Breast epithelium (tissue), 4 donors: ENCODE data around the gene EEF1AKMT3. TPM values are rescaled to one million over a fixed set of nuclear protein-coding genes. Genes with fewer than 3 reads are reported as not detected.

ENCODE experiments used
- DNase-seq, 2 donors: peaks; one replicate each; pipeline ENCODE4 v3.0.0-alpha.2; 2019; ENCODE audit warnings: low spot score in 2 of 2
- H3K27ac ChIP-seq, 2 donors: fragments of 200-600 bp; sonication (generic) in 1 of 2; one replicate each; pipeline ENCODE4 v1.5.1; 2016 to 2019; ENCODE audit warnings: mild to moderate bottlenecking in 1 of 2
- H3K27me3 ChIP-seq, 2 donors: fragments of 200-600 bp; sonication (generic) in 1 of 2; one replicate each; pipeline versions ENCODE4 v1.5.1 to v1.6.0; 2017 to 2019; ENCODE audit warnings: control low read depth in 1 of 2, mild to moderate bottlenecking in 1 of 2
- H3K36me3 ChIP-seq: fragments of 200-600 bp; one replicate; pipeline ENCODE4 v1.5.1; 2019
- H3K4me1 ChIP-seq, 2 donors: fragments of 200-600 bp; sonication (generic); one replicate each; pipeline ENCODE4 v1.5.1; 2016 to 2019; ENCODE audit warnings: control low read depth in 1 of 2
- H3K4me3 ChIP-seq, 3 donors: fragments of 200-600 bp; sonication (generic); 1 replicate in 2 of 3; 2 replicates in 1 of 3; pipeline ENCODE4 v1.5.1; 2016 to 2019; ENCODE audit warnings: mild to moderate bottlenecking in 3 of 3, moderate library complexity in 2 of 3
- H3K9me3 ChIP-seq, 2 donors: fragments of 200-600 bp; sonication (generic) in 1 of 2; one replicate each; pipeline ENCODE4 v1.5.1; 2016 to 2019; ENCODE audit warnings: control low read depth in 1 of 2
- POLR2A ChIP-seq: fragments of 450-650 bp; IDR thresholded peaks from one replicate; pipeline ENCODE4 v1.6.1; 2016; ENCODE audit warnings: antibody characterized with exemption, mild to moderate bottlenecking, moderate library complexity
- POLR2AphosphoS5 ChIP-seq, 3 donors: sonication (generic); formaldehyde crosslinking; IDR thresholded peaks; one replicate each; pipeline ENCODE4 v1.6.1; 2017; ENCODE audit warnings: antibody characterized with exemption in 3 of 3
- intact Hi-C: fragments of 100-400 bp; cut with DNase I; formaldehyde crosslinking; loops from one replicate; pipeline ENCODE4 v1.15.1; 2023; ENCODE audit warnings: low total_unique reads
- total RNA-seq, 3 donors: library from RNA; depleted of rRNA; stranded (reverse); fragments of >200 nt; gene quantifications; one replicate each; pipeline ENCODE4 v1.1.0, GENCODE V29; 2016
- TF ChIP-seq, protein P1 (sequence below), 3 donors: fragments of 450-650 bp; IDR thresholded peaks; one replicate each; pipeline ENCODE4 v1.5.1; 2016 to 2017; ENCODE audit warnings: antibody characterized with exemption in 3 of 3, mild to moderate bottlenecking in 3 of 3, moderate library complexity in 3 of 3

EEF1AKMT3 gene
- total RNA-seq: 10 to 100 TPM; 15.7 to 18.1 (median 16.5) TPM

DNA sequence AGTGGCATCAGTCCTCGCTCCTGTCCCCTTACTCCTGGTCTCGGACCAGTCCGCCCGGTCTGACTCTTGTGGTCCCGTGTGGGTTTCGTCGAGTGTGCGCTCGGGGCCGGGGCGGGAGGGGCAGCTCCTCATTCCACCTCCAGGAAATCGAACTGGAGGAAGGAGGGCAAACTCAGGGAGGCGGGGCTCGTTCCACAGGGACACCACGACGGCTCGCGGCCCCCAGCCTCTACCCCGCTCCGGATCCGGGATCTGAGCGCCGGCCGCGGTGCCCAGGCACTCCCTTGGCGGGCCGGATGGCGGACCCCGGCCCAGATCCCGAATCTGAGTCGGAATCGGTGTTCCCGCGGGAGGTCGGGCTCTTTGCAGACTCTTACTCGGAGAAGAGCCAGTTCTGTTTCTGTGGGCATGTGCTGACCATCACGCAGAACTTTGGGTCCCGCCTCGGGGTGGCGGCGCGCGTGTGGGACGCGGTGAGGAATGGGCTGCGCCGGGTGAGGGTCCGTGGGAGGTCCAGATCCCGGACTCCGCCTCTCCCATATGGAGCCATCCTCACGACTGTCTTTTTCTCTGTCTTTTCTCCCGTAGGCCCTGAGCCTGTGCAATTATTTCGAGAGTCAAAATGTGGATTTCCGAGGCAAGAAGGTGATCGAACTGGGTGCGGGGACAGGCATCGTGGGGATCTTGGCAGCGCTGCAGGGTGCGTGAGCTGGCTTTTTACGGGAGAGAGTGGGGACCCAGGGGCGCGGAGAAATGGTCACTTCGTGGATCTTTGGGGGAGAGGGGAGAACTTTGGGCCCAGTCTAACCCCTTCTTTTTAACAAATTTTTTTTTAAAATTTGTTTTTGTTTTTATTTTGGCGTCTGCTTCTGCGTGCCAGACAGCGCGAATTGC is at the start of gene EEF1AKMT3:
TSS of gene EEF1AKMT3 (plus strand) at position 186 of the 894 bp plus-strand sequence. CDS start at position 297, 111 bp downstream.
- Histone ChIP-seq H3K4me3 (peak within 1 kb of the TSS; percentile 71 to 88 (median 85)), H3K27ac (peak within 1 kb of the TSS; percentile 94 to 96), H3K9me3 (no peaks in the 10 kb centered on the region), H3K4me1 (peaks cover 0 to 4% of the 10 kb centered on the region in 2 donors), H3K36me3 (no peaks in the 10 kb centered on the region), H3K27me3 (no peaks in the 10 kb centered on the region)
- intact Hi-C loops: no loop called here
- peak; percentile 62 to 71 for DNase-seq
- TF ChIP-seq, protein P1, sequence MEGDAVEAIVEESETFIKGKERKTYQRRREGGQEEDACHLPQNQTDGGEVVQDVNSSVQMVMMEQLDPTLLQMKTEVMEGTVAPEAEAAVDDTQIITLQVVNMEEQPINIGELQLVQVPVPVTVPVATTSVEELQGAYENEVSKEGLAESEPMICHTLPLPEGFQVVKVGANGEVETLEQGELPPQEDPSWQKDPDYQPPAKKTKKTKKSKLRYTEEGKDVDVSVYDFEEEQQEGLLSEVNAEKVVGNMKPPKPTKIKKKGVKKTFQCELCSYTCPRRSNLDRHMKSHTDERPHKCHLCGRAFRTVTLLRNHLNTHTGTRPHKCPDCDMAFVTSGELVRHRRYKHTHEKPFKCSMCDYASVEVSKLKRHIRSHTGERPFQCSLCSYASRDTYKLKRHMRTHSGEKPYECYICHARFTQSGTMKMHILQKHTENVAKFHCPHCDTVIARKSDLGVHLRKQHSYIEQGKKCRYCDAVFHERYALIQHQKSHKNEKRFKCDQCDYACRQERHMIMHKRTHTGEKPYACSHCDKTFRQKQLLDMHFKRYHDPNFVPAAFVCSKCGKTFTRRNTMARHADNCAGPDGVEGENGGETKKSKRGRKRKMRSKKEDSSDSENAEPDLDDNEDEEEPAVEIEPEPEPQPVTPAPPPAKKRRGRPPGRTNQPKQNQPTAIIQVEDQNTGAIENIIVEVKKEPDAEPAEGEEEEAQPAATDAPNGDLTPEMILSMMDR (IDR thresholded peaks at IDR 0.05): peak in 2 of 3 donors; percentile 6 to 13
- no peak for TF ChIP-seq POLR2A
- TF ChIP-seq POLR2AphosphoS5 (IDR thresholded peaks at IDR 0.05): no peak

DNA sequence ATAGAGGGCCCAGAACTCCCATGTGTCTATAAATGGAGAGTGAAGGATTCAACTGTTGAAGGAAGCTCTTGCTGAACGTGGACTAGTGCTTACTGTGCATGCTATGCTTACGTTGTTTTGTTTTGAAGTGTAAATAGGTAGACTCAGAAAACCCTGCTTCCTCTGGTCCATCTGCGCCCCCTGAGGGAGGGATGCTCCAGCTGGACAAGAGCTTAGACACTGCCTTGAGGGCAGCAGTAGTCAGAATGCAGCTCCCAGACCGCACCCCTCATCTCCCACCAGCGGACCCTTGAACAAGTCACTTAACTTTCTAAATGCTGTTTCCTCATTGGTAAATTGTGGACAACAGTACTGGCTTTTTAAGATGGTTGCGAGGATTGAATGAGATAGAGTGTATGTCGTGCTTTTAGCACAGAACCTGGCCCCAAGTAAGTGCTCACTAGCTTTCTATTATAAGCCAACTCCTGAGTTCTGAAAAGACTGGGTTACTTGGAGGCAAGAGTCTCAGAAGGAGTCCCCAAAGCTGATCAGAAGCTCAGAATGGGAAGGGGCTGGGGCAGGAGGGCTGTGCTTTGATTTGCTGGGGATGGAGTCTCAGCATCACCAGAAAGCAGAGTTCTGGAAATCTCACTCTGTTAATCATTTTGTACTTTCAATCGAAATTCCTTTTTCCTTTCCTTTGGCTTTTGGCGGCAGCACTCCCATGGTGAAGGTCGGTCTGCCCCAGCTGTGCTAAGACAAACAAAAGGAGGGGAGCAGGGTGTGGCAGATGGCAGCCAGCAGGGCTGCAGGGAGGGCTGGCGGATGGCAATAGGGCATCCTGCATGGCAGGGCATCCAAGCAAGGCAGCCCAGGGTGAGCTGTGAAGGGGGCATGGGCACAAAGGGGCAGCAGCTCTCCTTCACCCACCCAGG is 49.4 kb upstream of the EEF1AKMT3 start:
- Histone ChIP-seq H3K27ac (no peak overlapping the region), H3K9me3 (no peaks in the 10 kb centered on the region), H3K27me3 (no peaks in the 10 kb centered on the region), H3K4me3 (no peak overlapping the region), H3K36me3 (peaks cover 4% of the 10 kb centered on the region), H3K4me1 (peaks cover 0 to 5% of the 10 kb centered on the region in 2 donors)
- intact Hi-C loops: no loop called here
- no peak for TF ChIP-seq POLR2A
- DNase-seq: peak in 1 of 2 donors; percentile 12

DNA sequence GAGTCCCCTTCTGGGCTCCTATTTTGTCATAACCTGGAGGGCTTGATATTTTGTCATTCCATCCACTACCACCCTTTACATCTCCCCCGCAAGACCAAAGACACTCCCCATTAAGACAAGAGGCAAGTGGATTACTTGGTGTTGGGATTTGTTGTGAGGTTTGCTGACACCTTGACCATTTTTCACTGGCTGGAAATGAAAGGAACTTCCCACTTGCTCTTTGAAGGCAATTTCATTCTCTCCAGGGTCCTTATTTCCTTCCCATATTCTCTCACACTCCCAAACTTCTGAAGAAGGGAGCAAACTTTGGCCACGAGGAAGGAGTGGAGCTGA is 48.8 kb upstream of the EEF1AKMT3 start:
- Histone ChIP-seq H3K9me3 (no peaks in the 10 kb centered on the region), H3K36me3 (no peaks in the 10 kb centered on the region), H3K4me3 (no peak overlapping the region), H3K4me1 (peaks cover 0 to 5% of the 10 kb centered on the region in 2 donors), H3K27me3 (no peaks in the 10 kb centered on the region), H3K27ac (no peak overlapping the region)
- no peak for DNase-seq
- intact Hi-C loops: no loop called here
- TF ChIP-seq POLR2AphosphoS5 (IDR thresholded peaks at IDR 0.05) (no peak), POLR2A (no peak)
- TF ChIP-seq, protein P1 (IDR thresholded peaks at IDR 0.05): no peak

DNA sequence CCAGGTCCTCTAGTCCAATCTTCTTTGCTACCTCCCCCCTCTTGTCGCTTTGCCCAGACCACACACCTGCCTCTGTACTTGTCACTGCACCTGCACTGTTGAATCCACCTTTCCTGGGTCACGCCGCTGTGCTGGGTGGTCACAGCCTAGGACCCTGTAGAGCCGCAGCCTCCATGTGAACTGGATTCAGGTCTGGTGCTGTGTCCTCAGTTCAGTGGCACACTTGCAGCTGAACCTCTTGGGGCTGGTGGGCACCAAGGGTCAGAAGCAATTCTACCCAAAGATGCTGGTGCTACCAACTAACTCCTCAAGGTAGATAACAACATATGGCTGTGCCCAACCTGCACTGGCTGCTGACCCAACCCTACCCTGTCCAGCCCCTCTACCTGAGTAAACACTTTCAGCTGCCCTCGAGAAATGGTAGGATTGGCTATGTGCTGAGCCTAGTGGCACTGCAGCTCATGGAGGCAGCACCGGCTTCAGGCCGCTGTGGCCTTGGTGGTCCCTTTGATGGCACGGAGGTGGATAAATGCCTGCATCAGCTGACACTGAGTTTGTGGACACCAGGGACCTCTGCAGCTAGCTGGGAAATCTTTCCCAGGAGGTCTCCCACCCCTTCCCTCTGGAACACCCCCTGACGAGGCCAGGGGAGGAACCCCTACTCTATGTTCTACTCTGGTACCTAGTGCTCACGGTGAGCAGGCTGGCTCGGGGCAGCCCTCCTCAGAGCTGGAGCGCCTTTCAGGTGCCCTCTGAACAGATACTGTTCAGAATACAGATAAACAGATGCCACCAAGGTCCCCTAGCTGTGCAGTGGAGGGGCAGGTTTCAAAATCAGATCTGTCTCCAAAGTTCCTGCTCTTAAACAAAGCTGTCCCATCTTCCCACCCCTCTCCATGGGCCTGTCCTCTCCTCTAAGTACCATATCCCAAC is 48.1 kb upstream of the EEF1AKMT3 start:
- intact Hi-C loops: no loop called here
- peak in 1 of 2 donors; percentile 13 for DNase-seq
- Histone ChIP-seq H3K4me3 (no peak overlapping the region), H3K27me3 (no peaks in the 10 kb centered on the region), H3K27ac (no peak overlapping the region), H3K9me3 (no peaks in the 10 kb centered on the region), H3K4me1 (peaks cover 0 to 5% of the 10 kb centered on the region in 2 donors), H3K36me3 (no peaks in the 10 kb centered on the region)
- TF ChIP-seq, protein P1 (IDR thresholded peaks at IDR 0.05): no peak
- TF ChIP-seq POLR2AphosphoS5 (IDR thresholded peaks at IDR 0.05): no peak
- TF ChIP-seq POLR2A: no peak
